Natural killer cell treated with Interleukin-12 subunit alpha and Interleukin-12 subunit beta and Interleukin-15 and Interleukin-18, amount 100 ng/mL, for 72 hours (primary cell): ENCODE data around the gene DYRK4. TPM values are rescaled to one million over a fixed set of nuclear protein-coding genes. Genes with fewer than 3 reads are reported as not detected.

Experiments used
- ATAC-seq, 2 donors: fragments of 150-1000 bp; cut with Tn5 transposase in 1 of 2; sonication (Bioruptor Pico), chemical (Tn5 transposase) in 1 of 2; 2 replicates each; pipeline ENCODE4 v1.10.0; 2021
- DNase-seq: peaks from one replicate; pipeline ENCODE4 v3.0.0; 2022; ENCODE audit warnings: low spot score
- H3K27ac Mint-ChIP-seq, 2 donors: 1 replicate in 1 of 2; 2 replicates in 1 of 2; pipeline ENCODE4 v1.8.0; 2022; ENCODE audit warnings: mixed read lengths in 2 of 2, mild to moderate bottlenecking in 1 of 2, moderate library complexity in 1 of 2
- H3K27me3 Mint-ChIP-seq, 2 donors: 1 replicate in 1 of 2; 2 replicates in 1 of 2; pipeline ENCODE4 v1.8.0; 2022; ENCODE audit warnings: mixed read lengths in 2 of 2
- H3K36me3 Mint-ChIP-seq: one replicate; pipeline ENCODE4 v1.8.0; 2022; ENCODE audit warnings: mixed read lengths
- H3K4me1 Mint-ChIP-seq, 2 donors: 1 replicate in 1 of 2; 2 replicates in 1 of 2; pipeline ENCODE4 v1.8.0; 2022; ENCODE audit warnings: low read depth in 2 of 2, mixed read lengths in 2 of 2, mild to moderate bottlenecking in 1 of 2
- H3K4me3 Mint-ChIP-seq: one replicate; pipeline ENCODE4 v1.8.0; 2022; ENCODE audit warnings: mixed read lengths
- H3K9me3 Mint-ChIP-seq: 2 replicates; pipeline ENCODE4 v1.8.0; 2022; ENCODE audit warnings: mixed read lengths
- total RNA-seq, 2 donors: library from RNA; stranded (reverse); gene quantifications; one replicate each; pipeline ENCODE4 v1.2.3, GENCODE V29; 2022

The DYRK4 gene
- total RNA-seq, 2 donors from 2014 or later: 24.0 to 30.2 TPM

GRCh38 chr12:4545195-4545594 is 16.8 kb upstream of the DYRK4 start:
- peaks cover 13% of the 10 kb centered on the region for H3K36me3 Mint-ChIP-seq
- no peak for ATAC-seq
- H3K27ac Mint-ChIP-seq: no peak overlapping the region

GRCh38 chr12:4552191-4552590 is 9.8 kb upstream of the DYRK4 start:
- Mint-ChIP-seq H3K27me3 (no peaks in the 10 kb centered on the region), H3K36me3 (peaks cover 5% of the 10 kb centered on the region), H3K4me3 (no peak overlapping the region), H3K27ac (no peak overlapping the region), H3K9me3 (no peaks in the 10 kb centered on the region), H3K4me1 (peaks cover 0 to 4% of the 10 kb centered on the region in 2 donors)
- ATAC-seq (no peak), DNase-seq (no peak)

More at GRCh38 chr12:4545195-4545594, 16.8 kb upstream of the DYRK4 start:
- H3K27me3 Mint-ChIP-seq: no peaks in the 10 kb centered on the region
- no peaks in the 10 kb centered on the region for H3K9me3 Mint-ChIP-seq
- H3K4me1 Mint-ChIP-seq: peaks cover 0 to under 1% of the 10 kb centered on the region in 2 donors
- DNase-seq: no peak
- no peak overlapping the region for H3K4me3 Mint-ChIP-seq

GRCh38 chr12:4553943-4554342 is 8.1 kb upstream of the DYRK4 start:
- Mint-ChIP-seq H3K9me3 (no peaks in the 10 kb centered on the region), H3K4me3 (no peak overlapping the region), H3K4me1 (peaks cover 0 to 4% of the 10 kb centered on the region in 2 donors), H3K27ac (no peak overlapping the region), H3K36me3 (peaks cover 5% of the 10 kb centered on the region), H3K27me3 (no peaks in the 10 kb centered on the region)
- ATAC-seq: no peak
- no peak for DNase-seq

DNA sequence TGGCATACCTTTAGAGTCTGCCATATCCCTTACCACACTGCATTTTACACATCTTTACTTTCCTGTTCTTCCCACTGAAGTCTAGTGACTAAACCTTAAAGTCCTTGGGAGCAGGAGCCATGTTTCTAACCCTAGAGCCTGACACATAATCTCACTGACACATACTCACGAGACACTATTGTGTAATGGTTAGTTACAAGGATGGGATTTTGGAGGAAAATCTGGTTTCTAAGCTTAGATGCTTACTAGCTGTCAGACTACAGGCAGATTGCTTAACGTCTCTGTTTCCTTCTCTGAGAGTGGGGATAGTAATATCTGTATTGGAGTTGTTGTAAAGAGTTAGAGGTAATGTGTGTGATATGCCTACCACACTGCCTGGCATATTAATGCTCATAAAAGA is 6.2 kb upstream of the DYRK4 start:
- H3K9me3 Mint-ChIP-seq: no peaks in the 10 kb centered on the region
- ATAC-seq: no peak
- H3K4me3 Mint-ChIP-seq: no peak overlapping the region
- no peaks in the 10 kb centered on the region for H3K27me3 Mint-ChIP-seq
- no peak for DNase-seq
- peaks cover 0 to 4% of the 10 kb centered on the region in 2 donors for H3K4me1 Mint-ChIP-seq
- no peak overlapping the region for H3K27ac Mint-ChIP-seq
- H3K36me3 Mint-ChIP-seq: peaks cover 10% of the 10 kb centered on the region

- peaks cover 0 to 3% of the 10 kb centered on the region in 2 donors for H3K4me1 Mint-ChIP-seq
- no peaks in the 10 kb centered on the region for H3K27me3 Mint-ChIP-seq
- no peak overlapping the region for H3K27ac Mint-ChIP-seq
- H3K9me3 Mint-ChIP-seq: no peaks in the 10 kb centered on the region
- DNase-seq (no peak), ATAC-seq (no peak)
- H3K4me3 Mint-ChIP-seq: no peak overlapping the region
- peaks cover 9% of the 10 kb centered on the region for H3K36me3 Mint-ChIP-seq
Measured at GRCh38 chr12:4556735-4557530, 5.1 kb upstream of the DYRK4 start.

GRCh38 chr12:4557586-4557985 is 4.4 kb upstream of the DYRK4 start:
- peaks cover 9% of the 10 kb centered on the region for H3K36me3 Mint-ChIP-seq
- peaks cover 0 to 9% of the 10 kb centered on the region in 2 donors for H3K4me1 Mint-ChIP-seq
- ATAC-seq: no peak
- no peak overlapping the region for H3K4me3 Mint-ChIP-seq
- H3K27ac Mint-ChIP-seq: no peak overlapping the region
- DNase-seq: no peak
- peaks cover 0 to 5% of the 10 kb centered on the region in 2 donors for H3K27me3 Mint-ChIP-seq
- H3K9me3 Mint-ChIP-seq: no peaks in the 10 kb centered on the region

- no peak for DNase-seq
- H3K27ac Mint-ChIP-seq: no peak overlapping the region
- ATAC-seq: no peak
- H3K27me3 Mint-ChIP-seq: peaks cover 0 to 6% of the 10 kb centered on the region in 2 donors
- H3K4me3 Mint-ChIP-seq: no peak overlapping the region
- no peaks in the 10 kb centered on the region for H3K9me3 Mint-ChIP-seq
- peaks cover 9% of the 10 kb centered on the region for H3K36me3 Mint-ChIP-seq
- peaks cover 0 to 10% of the 10 kb centered on the region in 2 donors for H3K4me1 Mint-ChIP-seq
Measured at GRCh38 chr12:4558171-4558570, 3.8 kb upstream of the DYRK4 start.

DNA sequence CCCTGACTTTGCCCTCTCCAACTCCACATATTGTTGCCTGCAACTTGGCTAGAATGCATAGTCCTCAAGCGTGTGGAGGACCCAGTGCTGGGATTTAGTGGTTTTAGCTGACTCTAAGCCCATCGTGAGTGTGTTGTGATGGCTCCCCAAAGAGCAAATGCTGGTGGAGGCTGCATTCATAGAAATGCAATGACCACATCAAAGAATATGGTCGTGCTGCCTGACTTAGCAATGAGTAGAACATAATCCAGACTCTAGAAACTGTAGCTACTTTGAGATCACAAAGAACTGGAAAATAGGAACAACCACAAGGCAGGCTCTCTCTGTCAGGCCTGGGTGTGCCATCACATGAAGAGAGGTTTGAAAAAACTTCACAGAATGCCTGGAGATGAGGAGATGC is 1.3 kb downstream of the DYRK4 start:
- Mint-ChIP-seq H3K4me3 (no peak overlapping the region), H3K36me3 (peaks cover 9% of the 10 kb centered on the region)

GRCh38 chr12:4564818-4565217 is 2.8 kb downstream of the DYRK4 start:
- ATAC-seq: no peak

More for the DNA sequence above, 1.3 kb downstream of the DYRK4 start:
- Mint-ChIP-seq H3K4me1 (peaks cover 6 to 20% of the 10 kb centered on the region in 2 donors), H3K9me3 (no peaks in the 10 kb centered on the region), H3K27me3 (peaks cover 0 to 10% of the 10 kb centered on the region in 2 donors), H3K27ac (no peak overlapping the region)
- DNase-seq (no peak), ATAC-seq (no peak)

GRCh38 chr12:4566474-4566873 is 4.5 kb downstream of the DYRK4 start:
- H3K27me3 Mint-ChIP-seq: peaks cover 0 to 10% of the 10 kb centered on the region in 2 donors
- DNase-seq (no peak), ATAC-seq (no peak)
- H3K27ac Mint-ChIP-seq: no peak overlapping the region
- H3K9me3 Mint-ChIP-seq: no peaks in the 10 kb centered on the region
- no peak overlapping the region for H3K4me3 Mint-ChIP-seq
- H3K36me3 Mint-ChIP-seq: no peaks in the 10 kb centered on the region
- peaks cover 6 to 20% of the 10 kb centered on the region in 2 donors for H3K4me1 Mint-ChIP-seq

More at GRCh38 chr12:4564818-4565217, 2.8 kb downstream of the DYRK4 start:
- H3K27ac Mint-ChIP-seq: peak overlapping the region in 1 of 2 donors; percentile 58
- peaks cover 0 to 10% of the 10 kb centered on the region in 2 donors for H3K27me3 Mint-ChIP-seq
- H3K4me3 Mint-ChIP-seq: peak overlapping the region; percentile 66
- no peak for DNase-seq
- H3K9me3 Mint-ChIP-seq: no peaks in the 10 kb centered on the region
- H3K4me1 Mint-ChIP-seq: peaks cover 6 to 20% of the 10 kb centered on the region in 2 donors
- peaks cover 9% of the 10 kb centered on the region for H3K36me3 Mint-ChIP-seq

- Mint-ChIP-seq H3K4me3 (no peak overlapping the region), H3K27me3 (peaks cover 0 to 7% of the 10 kb centered on the region in 2 donors), H3K36me3 (no peaks in the 10 kb centered on the region), H3K4me1 (peaks cover 6 to 14% of the 10 kb centered on the region in 2 donors), H3K27ac (no peak overlapping the region), H3K9me3 (no peaks in the 10 kb centered on the region)
- DNase-seq (no peak), ATAC-seq (no peak)
Measured at GRCh38 chr12:4567073-4567881, 5.3 kb downstream of the DYRK4 start.

GRCh38 chr12:4569261-4569660 is 7.3 kb downstream of the DYRK4 start:
- Mint-ChIP-seq H3K27ac (no peak overlapping the region), H3K9me3 (no peaks in the 10 kb centered on the region), H3K4me1 (peaks cover 6 to 10% of the 10 kb centered on the region in 2 donors), H3K36me3 (no peaks in the 10 kb centered on the region), H3K4me3 (no peak overlapping the region), H3K27me3 (peaks cover 0 to 4% of the 10 kb centered on the region in 2 donors)
- ATAC-seq: no peak
- DNase-seq: no peak

GRCh38 chr12:4572680-4573079 is 10.7 kb downstream of the DYRK4 start:
- Mint-ChIP-seq H3K9me3 (no peaks in the 10 kb centered on the region), H3K36me3 (no peaks in the 10 kb centered on the region), H3K4me3 (no peak overlapping the region), H3K4me1 (no peaks in the 10 kb centered on the region), H3K27me3 (peaks cover 4 to 15% of the 10 kb centered on the region in 2 donors), H3K27ac (no peak overlapping the region)
- no peak for ATAC-seq
- DNase-seq: no peak
